Amniotic stem cell (primary cell): Measurements from ENCODE around the gene KLRC2.
"Not testable (repeated sequence)": the region's sequence is repeated elsewhere in the genome, so short reads cannot be mapped to it uniquely, and the experiment has no call there.

Source experiments
- DNase-seq: peaks from one replicate; lab custom pipeline; 2025; lab: John Stamatoyannopoulos, UW

KLRC2 gene

DNA sequence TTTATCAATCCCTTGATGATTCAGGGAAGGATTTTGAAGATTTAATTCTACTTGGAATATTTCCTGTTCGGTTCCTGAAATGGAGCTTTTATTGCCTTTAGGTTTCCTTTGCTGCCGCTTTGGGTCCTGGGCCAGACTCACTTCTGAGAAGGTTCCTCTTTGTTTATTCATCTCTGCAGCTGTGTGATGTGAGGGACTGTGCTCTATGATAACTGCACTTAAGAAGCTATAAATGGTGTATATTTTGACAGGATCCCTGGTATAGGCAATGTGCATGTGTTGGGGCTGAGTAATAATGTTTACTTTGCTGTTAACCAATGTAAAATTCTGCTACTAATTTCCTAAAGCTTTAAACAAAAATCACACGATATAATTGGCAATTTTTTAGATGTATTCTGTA is at the start of gene KLRC2:
KLRC2 (minus strand) TSS at position 195 of the 400 bp plus-strand sequence; CDS start at position 171, 24 bp downstream.
- DNase-seq: not testable (repeated sequence)

DNA sequence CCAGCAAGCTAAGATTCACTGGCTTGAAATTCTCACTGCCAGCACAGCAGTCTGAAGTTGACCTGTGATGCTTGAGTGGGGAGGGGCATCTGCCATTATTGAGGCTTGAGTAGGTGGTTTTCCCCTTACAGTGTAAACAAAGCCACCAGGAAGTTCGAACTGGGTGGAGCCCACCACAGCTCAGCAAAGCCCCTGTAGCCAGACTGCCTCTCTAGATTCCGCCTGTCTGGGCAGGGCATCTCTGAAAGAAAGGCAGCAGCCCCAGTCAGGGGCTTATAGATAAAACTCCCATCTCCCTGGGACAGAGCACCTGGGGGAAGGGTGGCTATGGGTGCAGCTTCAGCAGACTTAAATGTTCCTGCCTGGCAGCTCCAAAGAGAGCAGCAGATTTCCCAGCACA is 46.1 kb upstream of the KLRC2 start:
- not testable (repeated sequence) for DNase-seq

DNA sequence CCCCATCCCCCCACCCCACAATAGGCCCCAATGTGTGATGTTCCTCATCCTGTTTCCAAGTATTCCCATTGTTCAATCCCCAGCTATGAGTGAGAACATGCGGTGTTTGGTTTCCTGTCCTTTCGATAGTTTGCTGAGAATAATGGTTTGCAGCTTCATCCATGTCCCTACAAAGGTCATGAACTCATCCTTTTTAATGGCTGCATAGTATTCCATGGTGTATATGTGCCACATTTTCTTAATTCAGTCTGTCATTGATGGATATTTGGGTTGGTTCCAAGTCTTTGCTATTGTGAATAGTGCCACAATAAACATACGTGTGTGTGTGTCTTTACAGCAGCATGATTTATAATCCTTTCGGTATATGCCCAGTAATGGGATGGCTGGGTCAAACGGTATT is 37.0 kb upstream of the KLRC2 start:
- DNase-seq: not testable (repeated sequence)

DNA sequence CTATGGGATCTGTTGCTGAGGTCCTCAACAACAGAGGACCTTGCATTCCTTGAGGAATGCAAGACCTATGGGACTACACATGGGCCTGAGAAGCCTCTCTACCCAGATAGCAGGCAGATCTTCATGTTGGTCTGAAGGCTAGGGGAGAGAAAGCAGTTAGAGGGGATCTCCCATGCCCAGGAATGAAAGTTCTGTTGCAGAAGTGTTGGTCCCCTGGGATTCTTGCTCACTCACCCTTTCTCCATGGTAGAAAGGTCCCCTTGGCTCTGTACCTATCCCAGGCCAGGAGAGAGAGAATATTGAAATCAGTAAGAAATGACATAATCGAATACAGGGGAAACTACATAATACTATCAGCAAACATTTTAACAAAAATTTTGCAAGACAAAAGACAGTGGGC is 33.9 kb upstream of the KLRC2 start:
- DNase-seq: no peak

- DNase-seq: no peak
Measured at GRCh38 chr12:10466311-10466710, 30.5 kb upstream of the KLRC2 start.

- DNase-seq: no peak
Measured at GRCh38 chr12:10457760-10458159, 21.9 kb upstream of the KLRC2 start.

DNA sequence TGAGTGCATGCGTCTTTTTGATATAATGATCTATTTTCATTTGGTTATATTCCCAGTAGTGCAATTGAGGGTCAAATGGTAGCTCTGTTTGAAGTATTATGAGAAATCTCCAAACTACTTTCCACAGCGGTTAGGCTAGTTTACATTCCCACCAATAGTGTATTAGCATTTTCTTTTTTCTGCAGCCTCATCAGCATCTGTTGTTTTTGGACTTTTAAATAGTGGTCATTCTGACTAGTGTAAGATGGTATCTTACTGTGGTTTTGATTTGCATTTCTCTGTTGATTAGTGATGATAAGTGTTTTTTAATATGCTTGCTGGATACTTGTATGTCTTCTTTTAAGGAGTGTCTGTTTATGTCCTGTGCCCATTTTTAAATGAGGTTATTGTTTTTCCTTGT is 21.0 kb upstream of the KLRC2 start:
- no peak for DNase-seq

DNA sequence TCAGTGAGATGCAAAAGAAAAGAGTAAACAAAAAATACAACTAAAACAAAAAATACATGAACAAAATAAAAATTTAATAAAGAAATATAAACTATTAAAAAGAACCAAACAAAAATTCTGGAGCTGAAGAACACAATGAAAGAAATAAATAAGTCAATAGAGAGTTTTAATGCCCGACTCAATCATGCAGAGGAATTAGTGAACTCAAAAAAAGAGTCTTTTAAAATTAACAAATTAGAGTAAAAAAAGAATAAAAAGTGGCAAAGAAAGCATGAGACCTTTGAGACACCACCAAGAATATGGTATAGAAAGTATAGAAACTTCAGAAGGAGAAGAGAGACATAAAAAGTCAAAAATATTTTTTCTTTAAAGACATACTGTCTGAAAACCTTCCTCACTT is 20.0 kb upstream of the KLRC2 start:
- DNase-seq: no peak

- DNase-seq: no peak
Measured at GRCh38 chr12:10454531-10454930, 18.7 kb upstream of the KLRC2 start.

DNA sequence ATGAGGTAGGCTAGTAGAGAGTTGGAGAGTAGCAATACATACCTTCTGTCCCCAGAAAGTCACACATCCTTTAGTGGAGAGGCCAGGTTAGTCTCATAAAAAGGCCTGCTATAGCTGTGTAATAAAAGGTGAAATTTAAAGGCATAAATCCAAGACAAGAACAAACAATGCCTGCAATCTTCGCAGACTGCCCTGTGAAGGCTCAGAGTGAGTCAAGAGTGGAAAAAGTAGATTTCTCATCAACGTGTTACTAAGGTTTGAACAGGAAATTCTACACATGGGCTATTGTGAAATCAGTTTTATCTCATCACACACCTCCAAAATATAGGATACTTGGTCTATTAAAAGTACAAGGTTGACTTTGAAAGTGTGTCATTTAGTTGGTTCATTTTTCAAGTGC is 17.3 kb upstream of the KLRC2 start, which contains the start of gene KLRC1:
KLRC1 (minus strand) TSS at position 222 of the 400 bp plus-strand sequence. CDS start 2,221 bp downstream, outside the sequence.
- no peak for DNase-seq

GRCh38 chr12:10448236-10448635 is 12.4 kb upstream of the KLRC2 start:
- DNase-seq: no peak

GRCh38 chr12:10446052-10446451 is 10.2 kb upstream of the KLRC2 start:
- DNase-seq: not testable (repeated sequence)

DNA sequence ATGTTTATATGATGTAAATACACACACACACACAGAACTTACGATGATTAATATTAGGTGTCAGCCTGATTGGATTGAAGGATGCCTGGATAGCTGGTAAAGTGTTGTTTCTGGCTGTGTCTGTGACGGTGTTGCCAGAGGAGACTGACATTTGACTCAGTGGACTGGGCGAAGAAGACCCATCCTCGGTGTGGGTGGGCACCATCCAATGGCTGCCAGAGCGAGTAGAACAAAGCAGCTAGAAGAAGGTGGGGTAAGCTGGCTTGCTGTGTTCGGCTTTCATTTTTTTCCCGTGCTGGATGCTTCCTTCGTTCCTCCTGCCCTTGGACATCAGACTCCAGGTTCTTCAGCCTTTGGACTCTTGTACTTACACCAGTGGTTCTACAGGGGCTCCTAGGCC is 5.3 kb upstream of the KLRC2 start:
- not testable (repeated sequence) for DNase-seq

GRCh38 chr12:10439608-10440274 is 3.9 kb upstream of the KLRC2 start:
- not testable (repeated sequence) for DNase-seq

DNA sequence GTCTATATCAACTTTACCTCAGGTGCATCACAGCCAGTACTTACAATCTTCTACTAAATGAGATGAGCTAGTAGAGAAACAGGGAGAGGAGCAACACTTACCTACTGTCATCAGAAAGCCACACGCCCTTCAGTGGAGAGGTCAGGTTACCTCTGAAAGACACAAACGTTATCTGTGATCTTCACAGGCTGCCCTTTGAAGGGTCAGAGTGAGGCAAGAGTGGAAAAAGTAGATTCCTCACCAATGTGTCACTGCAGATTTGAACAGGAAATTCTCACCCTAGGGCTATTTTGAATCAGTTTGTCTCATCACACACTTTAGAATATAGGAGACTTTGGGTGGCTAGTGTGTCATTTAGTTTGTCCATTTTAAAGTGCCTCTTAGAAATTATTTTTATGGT is 1.8 kb upstream of the KLRC2 start:
- DNase-seq: not testable (repeated sequence)

DNA sequence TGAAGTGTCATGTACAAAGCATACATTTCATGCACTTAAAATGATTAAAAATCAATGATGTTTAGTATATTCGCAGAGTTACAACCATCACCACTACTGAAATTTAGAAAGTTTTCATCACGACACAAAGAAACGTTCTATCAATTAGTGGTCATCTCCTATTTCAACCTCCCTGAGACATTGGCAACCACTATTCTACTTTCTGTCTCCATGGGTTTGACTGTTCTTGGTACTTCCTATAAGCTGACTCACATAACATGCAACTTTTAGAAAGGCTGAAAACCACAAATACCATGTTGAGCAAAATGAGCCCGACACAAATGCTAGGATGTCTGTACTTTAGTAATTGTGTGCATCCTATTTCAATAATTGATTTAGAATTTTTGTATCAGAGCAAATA is 5.2 kb downstream of the KLRC2 start:
- not testable (repeated sequence) for DNase-seq

GRCh38 chr12:10425938-10426337 is 9.9 kb downstream of the KLRC2 start:
- not testable (repeated sequence) for DNase-seq

GRCh38 chr12:10424260-10424899 is 11.4 kb downstream of the KLRC2 start:
- DNase-seq: not testable (repeated sequence)

GRCh38 chr12:10422159-10422558 is 13.7 kb downstream of the KLRC2 start:
- not testable (repeated sequence) for DNase-seq

- not testable (repeated sequence) for DNase-seq
Measured at GRCh38 chr12:10420334-10420733, 15.5 kb downstream of the KLRC2 start, which contains the start of gene KLRC3. KLRC3 (minus strand) TSS chr12:10420595; CDS start chr12:10420550, 45 bp downstream.

- DNase-seq: no peak
Measured at GRCh38 chr12:10409392-10409791, 26.4 kb downstream of the KLRC2 start, which contains the start of gene KLRC4. KLRC4 (minus strand) TSS chr12:10409757; CDS start chr12:10409575, 182 bp downstream.

DNA sequence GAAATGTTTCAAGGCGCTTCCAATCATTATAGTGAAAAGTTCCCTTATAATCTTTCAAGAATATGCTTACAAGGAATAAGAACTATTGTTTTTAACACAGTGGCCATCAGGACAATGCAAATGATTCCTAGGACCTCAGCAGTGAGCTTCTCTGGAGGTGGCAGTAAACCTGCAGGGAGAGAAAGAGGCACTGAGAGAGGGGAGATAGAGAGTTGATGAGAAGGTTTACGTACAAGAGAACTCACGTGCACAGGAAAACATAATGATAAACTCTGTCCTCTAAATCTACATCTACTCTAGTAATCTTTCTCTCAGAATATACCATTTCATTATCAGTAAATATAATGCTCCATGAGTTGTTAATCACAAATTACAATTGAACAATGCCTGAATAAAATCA is 27.0 kb downstream of the KLRC2 start:
- no peak for DNase-seq

DNA sequence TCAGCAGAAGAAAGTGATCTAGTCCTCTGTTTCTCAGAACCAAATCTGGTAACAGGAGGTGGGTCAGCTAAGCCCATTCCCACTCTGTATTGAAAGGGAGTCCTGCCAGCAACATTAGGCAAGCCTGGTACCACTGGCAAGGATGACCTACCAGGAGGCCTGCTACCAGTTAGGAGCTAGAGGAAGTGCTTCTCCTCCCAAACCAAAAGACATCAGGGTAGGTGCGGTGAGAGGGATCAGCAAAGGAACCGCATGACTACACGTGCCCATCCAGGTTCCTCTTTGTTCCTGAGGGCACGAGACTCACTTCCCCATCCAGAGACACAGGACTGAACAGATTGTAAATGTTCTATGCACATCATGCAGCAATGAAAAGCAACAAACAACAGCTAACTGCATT is 29.1 kb downstream of the KLRC2 start:
- no peak for DNase-seq
